Breast epithelium (tissue), 3 donors: ENCODE results near the gene ACER1.

Experiments used
- POLR2A ChIP-seq: fragments of 450-650 bp; IDR thresholded peaks from one replicate; pipeline ENCODE4 v1.6.1; 2016; ENCODE audit warnings: antibody characterized with exemption, mild to moderate bottlenecking, moderate library complexity
- TF ChIP-seq, protein P1 (sequence below), 3 donors: fragments of 450-650 bp; IDR thresholded peaks; one replicate each; pipeline ENCODE4 v1.5.1; 2016 to 2017; ENCODE audit warnings: antibody characterized with exemption in 3 of 3, mild to moderate bottlenecking in 3 of 3, moderate library complexity in 3 of 3

- TF ChIP-seq POLR2A = no peak
- TF ChIP-seq, protein P1, sequence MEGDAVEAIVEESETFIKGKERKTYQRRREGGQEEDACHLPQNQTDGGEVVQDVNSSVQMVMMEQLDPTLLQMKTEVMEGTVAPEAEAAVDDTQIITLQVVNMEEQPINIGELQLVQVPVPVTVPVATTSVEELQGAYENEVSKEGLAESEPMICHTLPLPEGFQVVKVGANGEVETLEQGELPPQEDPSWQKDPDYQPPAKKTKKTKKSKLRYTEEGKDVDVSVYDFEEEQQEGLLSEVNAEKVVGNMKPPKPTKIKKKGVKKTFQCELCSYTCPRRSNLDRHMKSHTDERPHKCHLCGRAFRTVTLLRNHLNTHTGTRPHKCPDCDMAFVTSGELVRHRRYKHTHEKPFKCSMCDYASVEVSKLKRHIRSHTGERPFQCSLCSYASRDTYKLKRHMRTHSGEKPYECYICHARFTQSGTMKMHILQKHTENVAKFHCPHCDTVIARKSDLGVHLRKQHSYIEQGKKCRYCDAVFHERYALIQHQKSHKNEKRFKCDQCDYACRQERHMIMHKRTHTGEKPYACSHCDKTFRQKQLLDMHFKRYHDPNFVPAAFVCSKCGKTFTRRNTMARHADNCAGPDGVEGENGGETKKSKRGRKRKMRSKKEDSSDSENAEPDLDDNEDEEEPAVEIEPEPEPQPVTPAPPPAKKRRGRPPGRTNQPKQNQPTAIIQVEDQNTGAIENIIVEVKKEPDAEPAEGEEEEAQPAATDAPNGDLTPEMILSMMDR (IDR thresholded peaks at IDR 0.05) = peak in 1 of 3 donors; percentile 21
These were observed 21.4 kb downstream of the ACER1 start for GRCh38 chr19:6312018-6312417.
